Fibroblast of gingiva (primary cell): ENCODE results near the gene BICDL1.

ENCODE experiments used
- DNase-seq: peaks from one replicate; pipeline ENCODE4 v3.0.0-alpha.2; 2011; ENCODE audit warnings: low read depth

BICDL1 gene

GRCh38 chr12:120130011-120130410, 141.0 kb downstream of the BICDL1 start:
- DNase-seq = no peak

- no peak for DNase-seq
Observed at GRCh38 chr12:120131116-120131515, 142.1 kb downstream of the BICDL1 start.

- DNase-seq = no peak
Observed at GRCh38 chr12:120132054-120132836, 143.2 kb downstream of the BICDL1 start.

- no peak for DNase-seq
Observed at GRCh38 chr12:120132863-120133385, 143.9 kb downstream of the BICDL1 start.

GRCh38 chr12:120134307-120134980, 145.4 kb downstream of the BICDL1 start:
- DNase-seq = no peak

- no peak for DNase-seq
Observed at GRCh38 chr12:120136093-120136770, 147.2 kb downstream of the BICDL1 start.

GRCh38 chr12:120137833-120138232, 148.8 kb downstream of the BICDL1 start:
- no peak for DNase-seq

- no peak for DNase-seq
Observed at GRCh38 chr12:120138366-120138765, 149.3 kb downstream of the BICDL1 start.

GRCh38 chr12:120139958-120140357, 150.9 kb downstream of the BICDL1 start:
- DNase-seq = peak; percentile 22

GRCh38 chr12:120140603-120141002, 151.6 kb downstream of the BICDL1 start:
- DNase-seq = no peak

GRCh38 chr12:120141336-120141735, 152.3 kb downstream of the BICDL1 start:
- no peak for DNase-seq

- DNase-seq = no peak
Observed at GRCh38 chr12:120142231-120142877, 153.3 kb downstream of the BICDL1 start.
